Measurements from ENCODE around the gene CLIP3. TPM values are rescaled to one million over a fixed set of nuclear protein-coding genes. Genes with fewer than 3 reads are reported as not detected.

Gene CLIP3
- total RNA-seq, 1 experiment from 2014 or later, result 1.5 TPM

GRCh38 chr19:36072081-36072480 is 39.4 kb upstream of the CLIP3 start:
- RAD21 ChIA-PET (ENCODE audit: low non-redundant PET in 1 of 2, low total read pairs in 2 of 2, uncharacterized antibody in 2 of 2, unreplicated experiment in 2 of 2), result no interaction called here
- Histone ChIP-seq H3K79me2 (ENCODE audit: insufficient read depth, low read length) (no peaks in the 10 kb centered on the region; the same call in 1 of the 2 replicates), H3K27ac (ENCODE audit: low read depth, low read length) (no peak overlapping the region), H3K4me1 (ENCODE audit: control insufficient read depth in 1 of 2, insufficient read depth in 2 of 2, low read length in 2 of 2) (peaks cover 14 to 17% of the 10 kb centered on the region in 2 experiments), H3K36me3 (ENCODE audit: control insufficient read depth in 1 of 2, insufficient read depth in 2 of 2, low read length in 2 of 2) (peaks cover 9 to 34% of the 10 kb centered on the region in 2 experiments), H3K9me3 (ENCODE audit: control insufficient read depth in 1 of 2, insufficient read depth in 1 of 2, low read depth in 1 of 2, low read length in 2 of 2) (no peaks in the 10 kb centered on the region), H3K9ac (ENCODE audit: low read length) (no peak overlapping the region), H3K27me3 (ENCODE audit: insufficient read depth, low read length) (no peaks in the 10 kb centered on the region), H3K4me2 (ENCODE audit: low read length) (no peak overlapping the region), H3K4me3 (replicated peaks in 1 of 2; ENCODE audit: low read depth in 1 of 2, low read length in 2 of 2) (no peak overlapping the region), H3K9me2 (ENCODE audit: insufficient read depth) (no peaks in the 10 kb centered on the region), H2AFZ (ENCODE audit: low read depth, low read length, poor library complexity, severe bottlenecking) (no peak overlapping the region), H4K20me1 (ENCODE audit: insufficient read depth) (peaks cover 13% of the 10 kb centered on the region; the same call in 1 of the 2 replicates)
- DNase-seq (ENCODE audit: low read depth, low spot score), result no peak
- CTCF ChIA-PET, result no interaction called here
- no peak for ATAC-seq
- BruUV-seq (replicated peaks), result no TSS peak
- intact Hi-C loops (cut with micrococcal nuclease), result loop anchor here (5.0 kb wide), 1 partner anchor 45 kb away; the partner anchor contains the start of gene TBCB
- TF ChIP-seq RAD21 (IDR thresholded peaks at IDR 0.05; ENCODE audit: low read depth) (no peak), CTCF (IDR thresholded peaks at IDR 0.05 in 2 of 3, conservative IDR thresholded peaks at IDR 0.05 in 1 of 3; ENCODE audit: borderline replicate concordance in 1 of 3, insufficient read depth in 1 of 3, low read depth in 2 of 3, low read length in 2 of 3) (no peak), POLR2AphosphoS5 (IDR thresholded peaks at IDR 0.05; ENCODE audit: low read depth, low read length) (no peak), JUND (IDR thresholded peaks at IDR 0.05) (no peak), FOSL1 (IDR thresholded peaks at IDR 0.05; ENCODE audit: low read depth) (no peak), CBX3 (IDR thresholded peaks at IDR 0.05; ENCODE audit: low read depth) (no peak), EZH2 (IDR thresholded peaks at IDR 0.05) (no peak), YY1 (IDR thresholded peaks at IDR 0.05; ENCODE audit: extremely low read depth, insufficient replicate concordance, low read depth, low read length) (no peak), EZH2phosphoT487 (IDR thresholded peaks at IDR 0.05; ENCODE audit: borderline replicate concordance) (no peak), SRF (IDR thresholded peaks at IDR 0.05; ENCODE audit: low read depth) (no peak), ZNF274 (IDR thresholded peaks at IDR 0.05; ENCODE audit: low read depth, low read length) (no peak), ZBTB33 (IDR thresholded peaks at IDR 0.05; ENCODE audit: extremely low read depth, insufficient replicate concordance, low read length) (no peak), TCF7L2 (IDR thresholded peaks at IDR 0.05; ENCODE audit: borderline replicate concordance, extremely low read depth, insufficient read depth, insufficient read length) (no peak)
- TF ChIP-seq, protein P1, sequence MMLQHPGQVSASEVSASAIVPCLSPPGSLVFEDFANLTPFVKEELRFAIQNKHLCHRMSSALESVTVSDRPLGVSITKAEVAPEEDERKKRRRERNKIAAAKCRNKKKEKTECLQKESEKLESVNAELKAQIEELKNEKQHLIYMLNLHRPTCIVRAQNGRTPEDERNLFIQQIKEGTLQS (IDR thresholded peaks at IDR 0.05), result no peak
- TF ChIP-seq, protein P2, sequence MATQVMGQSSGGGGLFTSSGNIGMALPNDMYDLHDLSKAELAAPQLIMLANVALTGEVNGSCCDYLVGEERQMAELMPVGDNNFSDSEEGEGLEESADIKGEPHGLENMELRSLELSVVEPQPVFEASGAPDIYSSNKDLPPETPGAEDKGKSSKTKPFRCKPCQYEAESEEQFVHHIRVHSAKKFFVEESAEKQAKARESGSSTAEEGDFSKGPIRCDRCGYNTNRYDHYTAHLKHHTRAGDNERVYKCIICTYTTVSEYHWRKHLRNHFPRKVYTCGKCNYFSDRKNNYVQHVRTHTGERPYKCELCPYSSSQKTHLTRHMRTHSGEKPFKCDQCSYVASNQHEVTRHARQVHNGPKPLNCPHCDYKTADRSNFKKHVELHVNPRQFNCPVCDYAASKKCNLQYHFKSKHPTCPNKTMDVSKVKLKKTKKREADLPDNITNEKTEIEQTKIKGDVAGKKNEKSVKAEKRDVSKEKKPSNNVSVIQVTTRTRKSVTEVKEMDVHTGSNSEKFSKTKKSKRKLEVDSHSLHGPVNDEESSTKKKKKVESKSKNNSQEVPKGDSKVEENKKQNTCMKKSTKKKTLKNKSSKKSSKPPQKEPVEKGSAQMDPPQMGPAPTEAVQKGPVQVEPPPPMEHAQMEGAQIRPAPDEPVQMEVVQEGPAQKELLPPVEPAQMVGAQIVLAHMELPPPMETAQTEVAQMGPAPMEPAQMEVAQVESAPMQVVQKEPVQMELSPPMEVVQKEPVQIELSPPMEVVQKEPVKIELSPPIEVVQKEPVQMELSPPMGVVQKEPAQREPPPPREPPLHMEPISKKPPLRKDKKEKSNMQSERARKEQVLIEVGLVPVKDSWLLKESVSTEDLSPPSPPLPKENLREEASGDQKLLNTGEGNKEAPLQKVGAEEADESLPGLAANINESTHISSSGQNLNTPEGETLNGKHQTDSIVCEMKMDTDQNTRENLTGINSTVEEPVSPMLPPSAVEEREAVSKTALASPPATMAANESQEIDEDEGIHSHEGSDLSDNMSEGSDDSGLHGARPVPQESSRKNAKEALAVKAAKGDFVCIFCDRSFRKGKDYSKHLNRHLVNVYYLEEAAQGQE (IDR thresholded peaks at IDR 0.05; ENCODE audit: low read depth), result no peak
- TF ChIP-seq, protein P3, sequence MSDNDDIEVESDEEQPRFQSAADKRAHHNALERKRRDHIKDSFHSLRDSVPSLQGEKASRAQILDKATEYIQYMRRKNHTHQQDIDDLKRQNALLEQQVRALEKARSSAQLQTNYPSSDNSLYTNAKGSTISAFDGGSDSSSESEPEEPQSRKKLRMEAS (IDR thresholded peaks at IDR 0.05), result no peak
- POLR2A ChIA-PET, result no interaction called here

Measured in HCT116 (cell line).